Cardiac muscle cell (in vitro differentiated cells and primary cell): Measurements from ENCODE around the gene IL1RAPL2. TPM values are rescaled to one million over a fixed set of nuclear protein-coding genes. Genes with fewer than 3 reads are reported as not detected.

Experiments used
- DNase-seq, 2 donors: peaks; one replicate each; pipeline versions ENCODE4 v3.0.0 to v3.0.0-alpha.2; 2010 to 2017; ENCODE audit warnings: low read depth in 1 of 2, low spot score in 1 of 2
- H3K27ac ChIP-seq: fragments of 200-600 bp; sonication (generic); 2 replicates; pipeline ENCODE4 v1.5.1; 2016
- H3K27me3 ChIP-seq: fragments of 200-600 bp; sonication (generic); 2 replicates; pipeline ENCODE4 v1.6.0; 2016; ENCODE audit warnings: control low read depth
- H3K36me3 ChIP-seq: fragments of 200-600 bp; sonication (generic); 2 replicates; pipeline ENCODE4 v1.5.1; 2016; ENCODE audit warnings: control low read depth
- H3K4me1 ChIP-seq: fragments of 200-600 bp; sonication (generic); 2 replicates; pipeline ENCODE4 v1.8.1; 2017; ENCODE audit warnings: low read depth, mild to moderate bottlenecking, mixed run types
- H3K4me3 ChIP-seq: fragments of 200-600 bp; sonication (generic); 2 replicates; pipeline ENCODE4 v1.5.1; 2016; ENCODE audit warnings: mild to moderate bottlenecking
- H3K9me3 ChIP-seq: fragments of 200-600 bp; sonication (generic); 2 replicates; pipeline ENCODE4 v1.5.1; 2017; ENCODE audit warnings: low read depth, mild to moderate bottlenecking, control low read depth
- CTCF ChIP-seq: IDR thresholded peaks from 2 replicates; pipeline ENCODE4 v1.5.1; 2012; ENCODE audit warnings: low read depth, mild to moderate bottlenecking, low read length
- polyA plus RNA-seq: library from polyadenylated mRNA; unstranded; fragments of >200 nt; fragmentation: Nextera tagmentation; extraction: Ambion mirVana; gene quantifications from 2 replicates; pipeline ENCODE4 v1.2.1, GENCODE V29; 2016
- total RNA-seq: library from RNA; depleted of rRNA; stranded (reverse); fragments of >200 nt; gene quantifications from 2 replicates; pipeline ENCODE4 v1.2.3, GENCODE V29; 2016

The IL1RAPL2 gene
- total and polyA plus RNA-seq, 2 experiments from 2014 or later: not detected

- no peaks in the 10 kb centered on the region for H3K27me3 ChIP-seq
- no peak overlapping the region for H3K4me3 ChIP-seq
- H3K9me3 ChIP-seq: no peaks in the 10 kb centered on the region
- H3K36me3 ChIP-seq: no peaks in the 10 kb centered on the region
- no peak overlapping the region for H3K27ac ChIP-seq
- peak in 1 of 2 donors; percentile 13 for DNase-seq
- TF ChIP-seq CTCF: no peak
- H3K4me1 ChIP-seq: no peaks in the 10 kb centered on the region
These were observed 999.9 kb downstream of the IL1RAPL2 start for GRCh38 chrX:105565856-105566255.

- DNase-seq: no peak
- H3K9me3 ChIP-seq: no peaks in the 10 kb centered on the region
- TF ChIP-seq CTCF: no peak
- no peaks in the 10 kb centered on the region for H3K27me3 ChIP-seq
- H3K4me1 ChIP-seq: no peaks in the 10 kb centered on the region
- no peak overlapping the region for H3K4me3 ChIP-seq
- H3K36me3 ChIP-seq: no peaks in the 10 kb centered on the region
- no peak overlapping the region for H3K27ac ChIP-seq
These were observed 1001.1 kb downstream of the IL1RAPL2 start for GRCh38 chrX:105567082-105567481.

- peak in 1 of 2 donors; percentile 0 for DNase-seq
- Histone ChIP-seq H3K27ac (no peak overlapping the region), H3K36me3 (no peaks in the 10 kb centered on the region), H3K4me1 (no peaks in the 10 kb centered on the region), H3K9me3 (no peaks in the 10 kb centered on the region), H3K4me3 (no peak overlapping the region), H3K27me3 (no peaks in the 10 kb centered on the region)
- no peak for TF ChIP-seq CTCF
These were observed 1042.7 kb downstream of the IL1RAPL2 start for GRCh38 chrX:105608745-105609144.

- H3K27me3 ChIP-seq: no peaks in the 10 kb centered on the region
- H3K4me1 ChIP-seq: no peaks in the 10 kb centered on the region
- no peaks in the 10 kb centered on the region for H3K36me3 ChIP-seq
- H3K9me3 ChIP-seq: no peaks in the 10 kb centered on the region
- no peak overlapping the region for H3K27ac ChIP-seq
- H3K4me3 ChIP-seq: no peak overlapping the region
- DNase-seq: no peak
- no peak for TF ChIP-seq CTCF
These were observed 1043.5 kb downstream of the IL1RAPL2 start for GRCh38 chrX:105609530-105609929.

- no peaks in the 10 kb centered on the region for H3K9me3 ChIP-seq
- no peak for TF ChIP-seq CTCF
- H3K27ac ChIP-seq: no peak overlapping the region
- H3K27me3 ChIP-seq: no peaks in the 10 kb centered on the region
- no peaks in the 10 kb centered on the region for H3K36me3 ChIP-seq
- H3K4me3 ChIP-seq: no peak overlapping the region
- H3K4me1 ChIP-seq: no peaks in the 10 kb centered on the region
- DNase-seq: no peak
These were observed 1044.4 kb downstream of the IL1RAPL2 start for GRCh38 chrX:105610411-105610810.
